HG03108 (cell line): Measurements from ENCODE around the gene TENM4.
"Not testable (repeated sequence)": the region's sequence is repeated elsewhere in the genome, so short reads cannot be mapped to it uniquely, and the experiment has no call there.

ENCODE experiments used
- ATAC-seq: cut with Tn5 transposase; IDR thresholded peaks from one replicate; pipeline ENCODE4 v1.9.1; 2021; ENCODE audit warnings: moderate library complexity; ENCODE audit not compliant: unreplicated experiment

The TENM4 gene

DNA sequence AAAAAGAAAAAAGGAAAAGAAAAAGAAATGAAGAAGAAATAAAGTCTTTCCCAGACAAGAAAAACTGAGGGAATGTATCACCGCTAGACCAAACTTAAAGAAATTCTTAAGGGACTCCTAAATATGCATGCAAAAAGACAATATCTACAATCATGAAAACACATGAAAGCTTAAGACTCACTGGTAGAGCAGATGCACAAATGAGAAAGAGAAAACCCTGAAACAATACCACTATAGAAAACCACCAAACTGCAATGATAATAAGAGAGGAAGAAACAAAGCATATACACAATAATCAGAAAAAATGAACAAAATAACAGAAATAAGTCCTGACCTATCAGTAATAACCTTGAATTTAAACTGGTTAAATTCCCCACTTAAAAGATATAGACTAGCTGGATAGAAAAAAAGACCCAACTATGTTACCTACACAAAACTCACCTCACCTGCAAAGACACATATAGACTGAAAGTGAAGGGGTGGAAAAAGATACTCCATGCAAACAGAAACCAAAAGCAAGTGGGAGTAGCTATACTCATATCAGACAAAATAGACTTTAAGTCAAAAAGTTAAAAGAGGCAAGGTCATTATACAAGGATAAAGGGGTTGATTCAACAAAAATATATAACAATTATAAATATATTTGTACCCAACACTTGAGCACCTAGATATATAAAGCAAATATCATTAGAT, 804.9 kb downstream of the TENM4 start:
- no peak for ATAC-seq

GRCh38 chr11:78633516-78634310, 807.1 kb downstream of the TENM4 start:
- no peak for ATAC-seq

DNA sequence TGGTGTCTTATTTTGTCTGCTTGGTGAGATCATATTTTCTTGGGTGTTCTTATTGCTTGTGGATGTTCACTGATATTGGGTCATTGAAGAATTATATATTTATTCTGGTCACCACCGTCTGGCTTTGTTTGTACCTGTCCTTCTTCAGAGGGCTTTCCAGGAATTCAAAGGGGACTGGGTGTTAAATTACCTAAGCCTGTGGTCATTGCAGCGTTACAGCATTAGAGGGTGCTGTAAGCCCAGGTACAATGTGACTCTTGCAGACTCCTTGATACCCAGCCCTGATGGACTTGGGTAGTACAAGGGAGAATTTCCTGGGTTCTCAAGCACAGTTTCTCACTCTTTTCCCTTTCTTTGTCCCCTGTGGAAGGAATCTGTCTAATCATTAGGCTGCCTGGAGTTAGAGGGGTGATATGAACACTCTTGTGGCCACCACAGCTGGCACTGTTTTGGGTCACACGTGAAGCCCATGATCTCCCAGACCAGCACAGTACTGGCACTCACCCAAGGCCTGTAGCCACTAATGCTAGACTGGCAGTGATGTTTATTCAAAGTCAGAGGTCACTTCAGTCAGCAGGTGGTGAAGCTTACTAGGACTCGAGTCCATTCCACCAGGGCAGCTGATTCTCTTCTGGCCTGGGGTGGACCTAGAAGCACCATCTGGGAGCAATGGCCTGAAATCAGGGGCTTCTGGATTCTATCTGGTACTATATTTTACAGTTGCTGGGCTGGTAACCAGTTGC, 810.1 kb downstream of the TENM4 start:
- no peak for ATAC-seq

DNA sequence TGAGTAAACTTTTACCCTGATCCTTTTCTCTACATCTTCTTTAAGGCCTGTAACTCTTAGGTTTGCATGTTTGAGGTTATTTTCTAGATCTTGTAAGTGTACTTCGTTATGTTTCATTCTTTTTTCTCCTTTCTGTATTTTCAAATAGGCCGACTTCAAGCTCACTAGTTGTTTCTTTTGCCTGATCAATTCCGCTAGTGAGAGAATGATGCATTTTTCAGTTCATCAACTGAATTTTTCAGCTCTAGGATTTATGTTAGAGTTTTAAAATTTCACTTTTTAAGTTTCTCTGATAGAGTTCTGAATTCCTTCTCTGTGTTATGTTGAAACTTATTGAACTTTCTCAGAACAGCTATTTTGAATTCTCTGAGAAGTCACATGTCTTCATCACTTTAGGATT, 810.7 kb downstream of the TENM4 start:
- no peak for ATAC-seq

DNA sequence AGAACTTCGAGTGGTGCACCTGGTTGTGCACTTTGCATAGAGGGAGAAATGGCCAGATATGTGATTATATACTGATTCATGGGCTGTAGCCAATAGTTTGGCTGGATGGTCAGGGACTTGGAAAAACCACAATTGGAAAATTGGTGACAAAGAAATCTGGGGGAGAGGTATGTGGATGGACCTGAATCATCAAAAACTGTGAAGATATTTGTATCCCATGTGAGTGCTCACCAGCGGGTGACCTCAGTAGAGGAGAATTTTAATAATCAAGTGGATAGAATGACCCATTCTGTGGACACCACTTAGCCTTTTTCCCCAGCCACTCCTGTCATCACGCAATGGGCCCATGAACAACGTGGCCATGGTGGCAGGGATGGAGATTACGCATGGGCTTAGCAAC, 818.2 kb downstream of the TENM4 start:
- no peak for ATAC-seq

GRCh38 chr11:78620159-78620558, 820.7 kb downstream of the TENM4 start:
- no peak for ATAC-seq

GRCh38 chr11:78615724-78616123, 825.1 kb downstream of the TENM4 start:
- ATAC-seq = no peak

GRCh38 chr11:78613378-78613813, 827.4 kb downstream of the TENM4 start:
- ATAC-seq = no peak

DNA sequence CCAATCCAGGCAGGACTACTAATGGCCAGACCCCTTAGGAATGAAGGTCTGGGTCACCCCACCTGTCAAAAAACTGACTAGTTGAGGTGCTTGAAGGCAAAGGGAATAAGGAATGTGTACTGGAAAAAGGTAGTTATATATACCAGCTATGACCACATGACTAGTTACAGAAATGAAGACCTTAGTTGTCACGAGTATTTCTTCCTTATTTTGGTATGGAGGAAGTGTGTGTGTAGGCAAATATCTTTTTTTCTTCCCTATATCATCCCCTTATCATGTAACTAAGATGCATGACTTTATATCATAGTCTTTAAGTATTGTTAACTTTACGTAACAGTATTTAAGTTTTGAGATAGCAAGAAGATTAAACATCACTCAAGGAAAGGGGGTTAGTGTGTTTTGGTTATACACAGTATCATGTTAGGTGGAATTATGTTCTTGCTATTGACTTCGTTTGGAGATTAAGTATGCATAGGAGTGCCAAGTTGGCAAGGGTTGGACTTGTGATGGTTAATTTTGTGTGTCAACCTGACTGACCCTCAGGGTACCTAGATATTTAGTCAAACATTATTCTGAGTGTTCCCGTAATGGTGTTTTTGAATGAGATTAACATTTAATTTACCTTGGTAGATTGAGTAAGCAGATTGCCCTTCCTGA, 828.0 kb downstream of the TENM4 start:
- no peak for ATAC-seq

- ATAC-seq = not testable (repeated sequence)
Measured at GRCh38 chr11:78609321-78609720, 831.5 kb downstream of the TENM4 start.

DNA sequence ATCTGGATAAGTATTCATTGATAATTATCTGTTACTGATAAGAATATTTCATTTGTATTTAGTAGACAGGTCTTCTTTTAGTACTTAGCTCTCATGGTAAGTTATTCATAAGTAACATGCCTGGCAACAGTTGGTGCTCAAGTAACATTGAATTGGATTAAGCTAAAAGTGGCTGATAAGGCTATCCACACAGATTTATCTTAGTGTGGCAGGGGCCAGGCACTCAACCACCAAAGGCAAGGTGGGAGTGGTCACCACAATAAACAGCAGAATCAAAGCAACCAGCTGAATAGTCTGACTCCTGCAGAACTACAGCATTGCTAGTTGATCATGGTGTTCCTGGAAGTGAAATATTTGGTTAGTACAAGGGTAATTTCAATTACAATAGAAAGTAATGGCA, 833.1 kb downstream of the TENM4 start:
- ATAC-seq = no peak

DNA sequence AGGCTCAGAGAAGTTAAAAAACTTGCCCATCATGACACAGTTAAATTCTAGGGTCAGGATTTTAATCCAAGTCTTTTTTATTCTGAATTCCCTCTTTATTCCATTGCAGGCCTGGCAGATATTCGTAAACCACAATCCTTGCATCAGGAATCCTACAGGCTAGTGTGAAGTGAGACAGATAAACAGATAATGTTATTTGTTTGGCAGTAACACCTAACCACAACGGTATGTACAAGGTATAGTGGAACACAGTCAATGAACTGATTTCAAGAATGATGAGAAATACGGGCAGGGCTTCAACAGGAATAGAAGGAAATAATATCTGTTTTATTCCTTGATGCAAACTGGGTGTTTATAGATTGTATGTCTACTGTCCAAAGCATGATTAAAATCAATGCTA, 834.2 kb downstream of the TENM4 start:
- no peak for ATAC-seq

GRCh38 chr11:78605296-78605695, 835.5 kb downstream of the TENM4 start:
- no peak for ATAC-seq

DNA sequence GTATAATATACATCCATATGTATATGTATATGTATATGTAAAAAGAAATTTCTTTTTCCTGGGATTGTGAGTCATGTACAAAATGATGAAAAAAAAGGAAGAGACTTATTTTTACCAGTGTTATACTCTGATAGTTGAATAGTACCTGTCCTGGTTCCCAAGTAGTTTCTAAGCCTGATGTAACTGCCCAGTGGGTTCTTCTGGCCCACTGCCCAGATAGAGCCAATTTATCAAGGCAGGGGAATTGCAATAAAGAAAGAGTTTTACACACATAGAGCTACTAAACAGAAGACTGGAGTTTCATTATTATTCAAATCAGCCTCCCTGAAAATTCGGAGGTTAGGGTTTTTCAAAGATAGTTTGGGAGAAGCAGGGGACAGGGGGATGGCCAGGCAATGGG, 837.0 kb downstream of the TENM4 start:
- no peak for ATAC-seq
